ENCODE measurements around the gene SLC6A11. TPM values are rescaled to one million over a fixed set of nuclear protein-coding genes. Genes with fewer than 3 reads are reported as not detected.

Gene SLC6A11
- total RNA-seq, 4 donors from 2014 or later = not detected

DNA sequence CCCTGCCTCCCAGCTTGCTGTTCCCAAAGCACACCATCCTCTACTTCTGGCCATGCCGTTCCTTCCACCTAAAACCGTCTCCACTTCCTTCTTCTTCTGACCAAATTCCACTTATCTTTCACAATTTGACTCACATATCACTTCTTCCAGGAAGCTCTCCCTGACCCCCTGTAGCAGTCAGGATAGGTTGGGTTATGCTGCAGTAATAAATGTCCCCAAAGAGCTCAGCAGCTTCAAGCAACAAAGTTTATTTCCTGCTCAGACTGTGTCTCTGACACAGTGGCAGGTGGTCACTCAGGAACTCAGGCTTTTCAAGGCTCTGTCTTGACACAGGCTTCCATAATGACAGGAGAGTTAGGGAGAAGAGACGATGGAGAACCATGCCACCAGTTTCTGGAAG is 27.4 kb downstream of the SLC6A11 start:
- no peak overlapping the region for H3K27ac ChIP-seq
- intact Hi-C loops (cut with DNase I) = no loop called here
- no peak for DNase-seq
- TF ChIP-seq POLR2A (IDR thresholded peaks at IDR 0.05) (no peak), CTCF (IDR thresholded peaks at IDR 0.05) (no peak)
- no peak overlapping the region for H3K4me3 ChIP-seq (replicated peaks in 1 of 3)
- 89 to 90% methylated on average over 3 of the region's 3 CpGs for WGBS, 2 donors
- no peaks in the 10 kb centered on the region for H3K27me3 ChIP-seq
- no peaks in the 10 kb centered on the region for H3K9me3 ChIP-seq
- H3K4me1 ChIP-seq = no peaks in the 10 kb centered on the region
- no peaks in the 10 kb centered on the region for H3K36me3 ChIP-seq

DNA sequence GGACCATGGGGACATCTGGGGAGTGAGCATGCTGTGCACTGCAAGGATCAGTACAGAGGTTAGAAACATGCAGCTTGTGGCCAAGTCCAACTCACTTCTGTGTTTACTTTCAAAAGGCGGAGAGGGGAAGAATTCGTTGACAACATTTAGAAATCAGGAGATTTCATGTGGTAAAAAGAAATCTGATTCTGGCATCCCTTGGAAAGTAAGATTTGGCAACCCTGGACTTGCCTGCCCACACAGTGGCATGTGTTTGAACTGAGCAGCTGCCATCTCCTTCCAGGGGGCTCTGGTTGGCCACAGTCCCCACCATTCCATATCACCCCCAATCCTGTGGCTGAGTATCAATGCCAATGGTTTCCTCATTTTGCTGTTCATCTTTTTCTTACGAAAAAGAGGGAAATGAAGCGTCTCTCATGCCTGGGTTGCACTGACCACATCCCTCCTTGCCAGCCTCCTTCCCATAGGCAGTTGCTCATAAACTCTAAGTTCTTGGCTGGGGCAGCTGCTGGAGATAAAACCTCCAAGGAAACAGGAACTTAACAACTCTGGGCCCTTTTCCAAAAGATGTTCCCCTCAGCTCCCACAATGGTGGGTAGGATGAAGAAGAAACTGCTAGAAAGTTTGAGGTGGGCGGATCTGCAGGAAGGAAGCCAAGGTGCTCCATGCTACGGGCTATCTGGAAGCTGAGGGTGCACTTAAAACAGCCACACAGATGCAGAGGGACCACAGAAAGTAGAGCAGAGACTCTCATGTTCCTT is 29.2 kb downstream of the SLC6A11 start:
- H3K27me3 ChIP-seq = no peaks in the 10 kb centered on the region
- H3K4me3 ChIP-seq (replicated peaks in 1 of 3) = no peak overlapping the region
- H3K4me1 ChIP-seq = no peaks in the 10 kb centered on the region
- H3K36me3 ChIP-seq = no peaks in the 10 kb centered on the region
- H3K27ac ChIP-seq = no peak overlapping the region
- WGBS, 2 donors = 62 to 69% methylated on average over 6 of the region's 6 CpGs
- no peaks in the 10 kb centered on the region for H3K9me3 ChIP-seq
- intact Hi-C loops (cut with DNase I) = no loop called here
- no peak for DNase-seq
- TF ChIP-seq POLR2A (IDR thresholded peaks at IDR 0.05) (no peak), CTCF (IDR thresholded peaks at IDR 0.05) (no peak)

DNA sequence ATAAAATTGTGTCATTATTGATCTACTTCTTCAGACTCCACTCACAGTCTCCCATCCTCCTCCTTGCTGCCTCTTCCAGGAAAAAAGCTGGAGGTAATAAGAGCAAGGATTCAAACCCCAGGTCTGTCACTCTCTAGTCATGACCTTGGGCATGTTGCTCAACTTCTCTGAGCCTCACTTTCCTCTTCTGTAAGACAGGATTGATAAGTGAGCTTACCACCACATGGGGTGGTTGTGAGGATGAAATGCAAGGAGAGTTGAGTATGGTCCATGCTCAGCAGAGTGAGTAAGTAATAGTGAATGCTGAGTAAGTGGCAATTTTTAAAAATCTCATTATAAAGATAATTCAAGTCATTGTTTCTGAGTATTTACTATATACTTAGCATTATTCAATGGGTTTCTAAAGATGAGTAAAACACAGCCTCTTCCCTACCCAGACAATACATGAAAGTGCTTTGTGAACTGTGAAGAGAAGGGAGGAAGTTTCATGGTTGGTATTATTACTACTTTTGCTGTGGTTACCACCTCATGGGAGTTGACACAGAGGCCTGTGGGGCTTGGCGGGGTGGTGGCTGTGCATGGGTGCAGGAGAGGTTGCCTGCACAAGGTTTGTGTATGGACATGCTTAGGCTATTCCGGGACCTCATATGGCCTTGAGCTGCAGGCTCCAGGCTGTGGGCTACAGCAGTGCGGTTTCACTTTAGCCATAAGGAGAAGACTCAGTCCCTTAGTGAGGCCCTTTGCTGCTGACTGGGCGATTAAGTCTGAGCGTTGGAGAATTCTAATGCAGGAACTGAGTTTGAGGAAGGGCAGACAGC is 30.0 kb downstream of the SLC6A11 start:
- DNase-seq = peak in 1 of 2 donors; percentile 2
- Histone ChIP-seq H3K27me3 (no peaks in the 10 kb centered on the region), H3K4me1 (no peaks in the 10 kb centered on the region), H3K27ac (no peak overlapping the region), H3K9me3 (no peaks in the 10 kb centered on the region), H3K4me3 (replicated peaks in 1 of 3) (no peak overlapping the region), H3K36me3 (no peaks in the 10 kb centered on the region)
- intact Hi-C loops (cut with DNase I) = no loop called here
- TF ChIP-seq CTCF (IDR thresholded peaks at IDR 0.05) (no peak), POLR2A (IDR thresholded peaks at IDR 0.05) (no peak)
- 91 to 93% methylated on average over 5 of the region's 5 CpGs for WGBS, 2 donors

GRCh38 chr3:10846657-10846975 is 30.6 kb downstream of the SLC6A11 start:
- intact Hi-C loops (cut with DNase I) = no loop called here
- no peaks in the 10 kb centered on the region for H3K4me1 ChIP-seq
- WGBS, 2 donors = 84 to 92% methylated on average over 3 to 4 of the region's 4 CpGs
- TF ChIP-seq POLR2A (IDR thresholded peaks at IDR 0.05) (no peak), CTCF (IDR thresholded peaks at IDR 0.05) (no peak)
- no peak for DNase-seq
- H3K4me3 ChIP-seq (replicated peaks in 1 of 3) = no peak overlapping the region
- no peaks in the 10 kb centered on the region for H3K36me3 ChIP-seq
- no peaks in the 10 kb centered on the region for H3K27me3 ChIP-seq
- no peaks in the 10 kb centered on the region for H3K9me3 ChIP-seq
- H3K27ac ChIP-seq = no peak overlapping the region

DNA sequence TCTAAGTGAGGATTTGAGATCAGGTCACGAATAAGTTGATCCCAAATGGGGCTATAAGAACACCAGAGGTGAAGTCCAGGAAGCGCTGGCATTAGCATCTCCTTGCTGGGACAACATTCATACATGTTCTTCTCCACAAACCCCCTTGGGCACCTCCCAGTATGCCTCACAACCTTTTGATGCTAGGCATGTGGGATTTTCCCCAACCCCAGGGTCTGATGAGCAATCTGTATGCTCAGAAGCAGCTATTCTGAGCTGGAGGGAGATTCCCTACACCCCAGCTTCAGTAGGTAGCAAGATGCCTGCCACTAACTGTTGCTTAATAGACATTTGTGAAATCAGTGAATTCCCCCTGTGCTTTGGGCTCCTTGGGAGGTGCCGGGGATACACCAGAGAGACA is 32.2 kb downstream of the SLC6A11 start:
- no peak for DNase-seq
- Histone ChIP-seq H3K4me1 (no peaks in the 10 kb centered on the region), H3K27me3 (no peaks in the 10 kb centered on the region), H3K9me3 (no peaks in the 10 kb centered on the region), H3K4me3 (replicated peaks in 1 of 3) (no peak overlapping the region), H3K36me3 (no peaks in the 10 kb centered on the region), H3K27ac (no peak overlapping the region)
- TF ChIP-seq CTCF (IDR thresholded peaks at IDR 0.05) (no peak), POLR2A (IDR thresholded peaks at IDR 0.05) (no peak)
- intact Hi-C loops (cut with DNase I) = no loop called here
- WGBS, 2 donors = 85% methylated on average over 3 of the region's 3 CpGs
